ENCODE measurements around the gene ABCA12.

DNA sequence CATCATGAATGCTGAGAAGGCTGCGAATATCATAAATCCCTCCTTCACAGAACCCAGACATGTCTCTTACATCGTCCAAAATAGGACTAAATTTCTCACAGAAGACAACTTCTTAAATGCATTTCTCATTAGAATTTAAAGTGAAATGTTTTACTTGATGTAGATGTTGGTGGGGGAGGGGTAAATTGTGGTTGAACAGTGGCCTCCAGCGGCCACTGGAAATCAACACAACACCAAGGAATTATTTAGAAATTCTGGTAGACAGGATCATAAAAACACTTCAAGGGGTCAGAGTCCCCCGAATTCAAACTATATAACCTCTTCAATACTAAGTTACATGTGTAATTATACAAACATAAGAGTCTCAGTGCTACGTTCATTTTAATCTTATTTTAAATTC lies 135.9 kb downstream of the ABCA12 start:
- TF ChIP-seq, protein P1, sequence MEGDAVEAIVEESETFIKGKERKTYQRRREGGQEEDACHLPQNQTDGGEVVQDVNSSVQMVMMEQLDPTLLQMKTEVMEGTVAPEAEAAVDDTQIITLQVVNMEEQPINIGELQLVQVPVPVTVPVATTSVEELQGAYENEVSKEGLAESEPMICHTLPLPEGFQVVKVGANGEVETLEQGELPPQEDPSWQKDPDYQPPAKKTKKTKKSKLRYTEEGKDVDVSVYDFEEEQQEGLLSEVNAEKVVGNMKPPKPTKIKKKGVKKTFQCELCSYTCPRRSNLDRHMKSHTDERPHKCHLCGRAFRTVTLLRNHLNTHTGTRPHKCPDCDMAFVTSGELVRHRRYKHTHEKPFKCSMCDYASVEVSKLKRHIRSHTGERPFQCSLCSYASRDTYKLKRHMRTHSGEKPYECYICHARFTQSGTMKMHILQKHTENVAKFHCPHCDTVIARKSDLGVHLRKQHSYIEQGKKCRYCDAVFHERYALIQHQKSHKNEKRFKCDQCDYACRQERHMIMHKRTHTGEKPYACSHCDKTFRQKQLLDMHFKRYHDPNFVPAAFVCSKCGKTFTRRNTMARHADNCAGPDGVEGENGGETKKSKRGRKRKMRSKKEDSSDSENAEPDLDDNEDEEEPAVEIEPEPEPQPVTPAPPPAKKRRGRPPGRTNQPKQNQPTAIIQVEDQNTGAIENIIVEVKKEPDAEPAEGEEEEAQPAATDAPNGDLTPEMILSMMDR (IDR thresholded peaks at IDR 0.05), result peak in 2 of 3 donors; percentile 18 to 34
- TF ChIP-seq POLR2A (IDR thresholded peaks at IDR 0.05) (no peak), POLR2AphosphoS5 (IDR thresholded peaks at IDR 0.05) (no peak)
